ENCODE measurements around the gene RANBP3.
"Not testable (repeated sequence)": the region's sequence is repeated elsewhere in the genome, so short reads cannot be mapped to it uniquely, and the experiment has no call there.

Gene RANBP3, protein sequence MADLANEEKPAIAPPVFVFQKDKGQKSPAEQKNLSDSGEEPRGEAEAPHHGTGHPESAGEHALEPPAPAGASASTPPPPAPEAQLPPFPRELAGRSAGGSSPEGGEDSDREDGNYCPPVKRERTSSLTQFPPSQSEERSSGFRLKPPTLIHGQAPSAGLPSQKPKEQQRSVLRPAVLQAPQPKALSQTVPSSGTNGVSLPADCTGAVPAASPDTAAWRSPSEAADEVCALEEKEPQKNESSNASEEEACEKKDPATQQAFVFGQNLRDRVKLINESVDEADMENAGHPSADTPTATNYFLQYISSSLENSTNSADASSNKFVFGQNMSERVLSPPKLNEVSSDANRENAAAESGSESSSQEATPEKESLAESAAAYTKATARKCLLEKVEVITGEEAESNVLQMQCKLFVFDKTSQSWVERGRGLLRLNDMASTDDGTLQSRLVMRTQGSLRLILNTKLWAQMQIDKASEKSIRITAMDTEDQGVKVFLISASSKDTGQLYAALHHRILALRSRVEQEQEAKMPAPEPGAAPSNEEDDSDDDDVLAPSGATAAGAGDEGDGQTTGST

DNA sequence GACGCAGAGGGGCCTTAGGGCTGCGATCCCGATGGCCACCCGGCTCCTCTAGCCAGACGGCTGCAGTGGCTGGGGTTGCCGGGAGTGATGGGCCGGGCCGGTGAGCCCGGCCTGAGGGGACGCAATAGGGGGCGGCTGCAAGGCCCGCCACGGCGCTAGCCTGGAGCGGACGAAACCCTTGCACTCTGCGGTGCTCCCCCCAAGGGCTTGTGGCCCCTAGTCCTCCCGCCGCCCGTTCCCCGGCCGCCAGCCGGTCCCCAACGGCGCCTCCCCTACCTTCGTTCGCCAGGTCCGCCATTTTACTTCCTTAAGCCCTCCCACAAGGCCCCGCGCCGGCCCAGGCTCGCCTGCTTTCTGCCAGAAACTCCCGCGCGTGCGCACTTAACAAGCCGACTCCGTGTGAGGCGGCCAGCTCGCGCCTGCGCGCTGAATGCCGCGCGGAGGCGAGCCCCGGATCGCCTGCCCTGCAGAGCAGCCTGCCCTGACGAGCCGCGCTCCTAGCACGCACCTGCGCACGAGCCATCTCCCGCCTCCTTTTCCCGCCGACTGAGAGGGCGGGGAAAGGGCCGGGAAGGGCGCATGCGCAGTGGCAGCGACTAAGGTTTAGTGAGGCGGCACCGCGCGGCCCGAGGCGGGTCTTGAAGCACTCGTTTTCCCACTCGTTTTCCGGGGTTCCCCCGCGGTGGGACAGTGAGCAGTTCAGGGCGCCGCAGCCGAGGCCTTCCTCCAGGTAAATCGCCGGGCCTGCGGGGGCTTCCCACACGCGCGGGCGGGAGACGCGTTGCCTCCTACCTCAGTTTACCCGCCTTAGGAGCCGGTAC lies at the start of gene RANBP3:
TSS of gene RANBP3 (minus strand) at position 356 of the 821 bp plus-strand sequence. CDS start at position 298, 58 bp downstream.
- peak; percentile 57 for FAIRE-seq

DNA sequence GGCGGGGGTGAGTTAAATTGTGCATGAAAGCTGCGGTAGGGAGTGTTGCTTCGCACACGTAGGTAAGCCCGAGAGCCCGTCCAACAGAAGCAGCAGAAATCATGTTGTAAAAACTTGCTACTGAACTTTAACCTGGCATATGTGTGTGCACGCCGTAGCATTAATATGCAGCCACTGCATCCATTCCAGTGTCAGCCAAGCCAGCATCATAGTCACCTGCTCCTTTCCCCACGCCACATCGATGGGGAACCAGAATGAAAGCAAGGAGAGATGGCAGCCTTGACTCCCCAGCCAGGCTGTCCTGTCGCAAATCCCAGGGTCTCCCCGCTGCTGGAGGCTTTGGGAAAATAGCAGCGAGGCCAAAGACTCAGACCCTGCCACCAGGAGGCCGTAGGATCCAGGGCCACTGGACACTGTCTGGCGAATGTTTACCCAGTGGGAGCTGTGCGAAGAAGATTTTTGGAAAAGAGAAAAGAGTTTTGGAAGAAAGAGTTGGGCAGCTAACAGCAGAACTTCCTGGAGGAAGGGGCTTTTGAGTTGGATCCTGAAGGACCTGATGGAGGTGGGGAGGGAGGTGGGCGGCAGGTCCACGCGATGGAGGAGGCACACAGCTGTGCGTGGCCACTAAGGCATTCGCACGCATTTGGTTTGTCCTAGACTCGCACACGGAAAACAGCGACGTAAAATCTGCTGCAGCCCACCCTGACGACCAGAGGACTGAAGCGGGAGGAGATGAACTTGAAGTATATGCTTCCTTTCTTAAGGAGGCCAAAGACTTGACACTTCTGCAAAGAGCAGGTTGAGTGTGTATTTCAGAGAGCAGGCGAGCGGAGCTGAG lies 48.7 kb upstream of the RANBP3 start:
- no peak for FAIRE-seq

DNA sequence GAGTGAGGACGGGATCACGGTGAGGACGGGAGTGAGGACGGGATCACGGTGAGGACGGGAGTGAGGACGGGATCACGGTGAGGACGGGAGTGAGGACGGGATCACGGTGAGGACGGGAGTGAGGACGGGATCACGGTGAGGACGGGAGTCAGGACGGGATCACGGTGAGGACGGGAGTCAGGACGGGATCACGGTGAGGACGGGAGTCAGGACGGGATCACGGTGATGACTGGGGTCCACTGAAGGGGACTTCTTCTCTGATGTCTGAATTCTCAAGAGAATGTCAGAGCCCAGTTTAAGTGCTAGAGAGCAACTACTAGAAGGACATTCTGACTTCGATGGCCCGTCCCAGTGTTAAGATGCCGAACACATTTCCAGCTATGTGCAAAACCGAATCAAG lies 46.8 kb upstream of the RANBP3 start:
- not testable (repeated sequence) for FAIRE-seq

DNA sequence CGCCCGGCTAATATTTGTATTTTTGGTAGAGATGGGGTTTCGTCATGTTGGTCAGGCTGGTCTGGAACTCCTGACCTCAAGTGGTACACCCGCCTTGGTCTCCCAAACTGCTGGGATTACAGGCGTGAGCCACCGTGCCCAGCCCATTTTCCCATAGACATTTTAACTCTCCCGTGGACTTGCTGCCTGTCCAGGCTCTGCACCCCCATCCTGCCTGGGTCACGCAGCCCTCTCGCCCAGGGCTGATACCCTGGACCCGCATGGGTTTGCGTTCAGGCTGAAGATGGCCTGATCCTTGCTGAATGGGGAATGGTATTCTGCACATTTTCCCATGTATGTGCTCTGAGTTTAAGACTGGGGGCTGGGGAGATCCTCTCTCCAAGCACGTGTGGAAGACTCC lies 46.0 kb upstream of the RANBP3 start:
- FAIRE-seq: no peak

DNA sequence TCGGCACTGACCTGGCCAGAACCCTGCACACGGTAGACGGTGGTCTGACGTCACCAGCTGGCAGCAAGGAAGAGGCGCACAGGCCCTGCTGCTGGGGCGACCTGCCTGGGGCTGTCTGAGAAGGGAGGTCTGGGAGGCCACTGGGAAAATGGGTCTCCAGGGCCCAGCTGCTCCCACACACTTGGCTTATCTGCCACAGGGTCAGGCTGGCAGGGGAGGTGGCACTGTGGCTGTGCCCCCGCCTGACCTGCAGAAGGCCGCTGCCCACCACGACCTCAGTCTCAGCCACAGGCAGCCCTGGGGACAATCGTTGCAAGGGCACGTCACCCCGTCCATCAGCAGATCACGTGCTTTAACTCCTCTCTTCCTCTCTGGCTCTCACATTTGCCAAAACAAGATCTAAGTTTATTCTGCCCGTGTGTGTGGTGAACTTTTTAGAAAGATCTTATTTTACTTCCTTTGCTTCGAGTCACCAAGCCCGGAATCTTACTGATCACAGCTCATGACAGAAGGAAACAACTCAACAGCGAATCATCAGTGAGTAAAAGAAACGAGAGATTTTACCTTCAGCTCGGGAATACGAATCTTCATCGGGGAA lies 45.2 kb upstream of the RANBP3 start:
- FAIRE-seq: no peak

DNA sequence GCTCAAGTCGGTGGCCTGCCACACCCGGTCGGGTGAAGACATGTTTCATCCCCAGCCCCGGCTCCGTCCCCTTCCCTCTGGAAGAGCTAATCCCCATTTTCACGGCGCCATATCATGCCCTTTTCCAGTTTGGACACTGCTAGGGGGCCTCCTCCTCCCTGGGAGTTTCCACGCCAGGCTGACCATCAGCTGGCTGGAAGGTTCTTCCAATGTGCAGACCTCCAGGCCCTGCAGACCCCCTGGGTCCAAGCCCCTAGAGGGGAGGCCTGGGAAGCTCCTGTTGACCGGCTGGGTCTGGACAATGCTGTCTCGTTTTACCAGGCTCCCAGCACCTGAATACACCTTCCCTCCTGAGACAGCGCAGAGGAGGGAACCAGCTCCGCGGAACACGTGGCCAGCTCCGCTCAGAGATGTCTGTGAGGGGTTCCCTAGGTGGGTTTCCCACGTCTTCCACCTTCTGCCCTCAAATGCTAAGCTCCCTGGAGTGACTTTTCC lies 44.7 kb upstream of the RANBP3 start:
- FAIRE-seq: no peak

DNA sequence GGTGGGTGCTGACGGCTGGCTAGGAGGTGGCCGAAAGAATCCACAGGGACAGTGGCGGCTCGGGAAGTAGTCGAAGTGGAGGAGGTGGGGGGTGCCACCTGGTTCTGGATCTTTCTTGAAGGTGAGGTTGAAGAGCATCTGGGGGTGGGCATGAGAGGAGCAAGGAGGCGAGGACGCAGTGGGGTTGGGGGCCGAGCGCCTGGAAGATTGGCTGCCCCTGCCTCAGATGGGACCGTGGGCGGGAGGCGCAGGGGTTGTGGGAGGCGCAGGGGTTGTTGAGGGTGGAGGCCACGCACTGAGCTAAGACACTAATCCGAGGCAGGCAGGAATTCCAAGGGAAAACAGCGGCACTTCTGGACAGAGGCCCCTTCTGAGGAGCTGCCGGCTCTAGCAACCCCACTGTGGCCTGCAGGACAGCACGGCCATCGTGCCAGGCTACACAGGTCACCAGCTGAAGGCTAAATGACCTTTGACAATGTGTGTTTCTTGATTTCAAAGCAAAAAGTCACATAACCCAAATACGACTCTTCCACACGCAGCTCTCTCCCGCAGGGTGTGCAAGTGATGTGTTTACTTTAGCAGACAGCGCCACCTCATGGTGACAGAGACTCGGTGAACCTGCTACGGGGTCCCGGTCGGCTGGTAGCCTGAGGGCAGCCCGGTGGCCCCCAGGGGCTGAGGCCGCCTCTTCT lies 44.1 kb upstream of the RANBP3 start:
- FAIRE-seq: no peak

DNA sequence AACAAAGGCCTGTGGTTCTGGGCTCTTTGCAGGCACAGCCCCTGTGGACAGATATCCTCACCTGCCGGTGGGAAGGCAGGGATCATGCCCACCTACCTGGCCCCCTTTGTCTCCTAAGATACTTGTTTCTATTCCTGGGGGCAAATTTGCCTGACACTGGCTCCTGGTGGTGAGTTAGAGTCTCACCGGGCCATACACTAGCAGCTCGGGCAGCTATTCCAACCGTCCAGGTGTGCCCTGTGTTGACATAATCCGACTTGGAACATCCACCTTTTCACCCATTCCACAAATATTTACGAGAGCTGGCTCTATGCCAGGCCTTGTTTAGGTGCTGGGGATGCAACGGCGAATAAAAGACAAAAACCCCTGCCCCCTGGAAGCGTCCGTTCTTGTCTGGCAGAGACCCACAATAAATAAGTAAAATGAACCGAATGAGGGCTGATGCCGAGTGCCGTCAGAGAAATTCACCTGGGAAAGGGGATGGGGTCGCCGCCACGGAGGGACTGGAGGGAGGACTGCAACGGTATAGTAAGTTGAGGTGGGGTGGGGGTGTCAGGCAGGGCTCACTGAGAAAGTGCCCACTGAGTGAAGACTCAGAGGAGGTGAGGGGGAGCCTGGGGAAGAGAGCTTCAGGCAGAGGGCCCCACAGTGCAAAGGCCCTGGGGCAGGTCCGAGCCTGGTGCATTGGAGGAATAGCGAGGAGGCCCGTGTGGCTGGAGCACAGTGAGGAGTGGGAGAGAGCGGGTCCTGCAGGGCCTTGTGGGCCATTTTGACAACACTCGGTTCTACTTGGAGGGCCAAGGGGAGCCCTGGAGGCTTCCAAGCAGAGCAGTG lies 43.2 kb upstream of the RANBP3 start:
- FAIRE-seq: no peak

DNA sequence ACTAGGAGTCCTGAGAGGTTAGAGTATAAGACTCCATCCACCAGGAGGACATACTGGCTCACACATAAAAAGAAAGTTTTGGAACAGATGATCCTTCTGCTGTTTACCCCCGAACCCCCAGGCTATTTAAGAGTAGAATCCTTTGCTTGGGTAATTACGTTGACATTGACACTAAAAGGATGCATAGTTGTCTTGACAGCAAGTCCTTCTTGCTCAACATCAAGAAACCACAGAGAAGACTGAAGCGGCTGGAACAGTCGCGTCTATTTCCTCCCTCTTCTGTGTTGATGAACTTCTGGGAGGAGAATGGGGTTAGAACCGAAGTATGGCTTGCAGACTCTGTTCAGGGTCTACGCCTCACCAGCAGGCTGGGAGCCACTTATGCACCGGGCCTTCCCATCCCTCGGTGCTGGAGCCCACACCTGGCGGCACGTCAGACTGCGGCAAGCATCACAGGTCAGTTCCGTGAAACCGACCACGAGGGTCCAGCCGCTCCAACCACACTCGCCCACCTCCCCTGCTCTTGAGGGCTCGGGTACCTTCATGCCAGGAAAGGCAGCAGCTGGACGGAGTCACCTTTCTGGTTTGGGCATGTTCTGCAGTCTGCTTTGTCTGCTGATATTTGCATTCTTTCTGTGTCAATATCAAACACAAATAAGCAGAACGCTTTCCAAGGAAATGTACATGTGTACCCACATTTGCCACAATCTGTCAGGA lies 42.4 kb upstream of the RANBP3 start:
- FAIRE-seq: no peak

DNA sequence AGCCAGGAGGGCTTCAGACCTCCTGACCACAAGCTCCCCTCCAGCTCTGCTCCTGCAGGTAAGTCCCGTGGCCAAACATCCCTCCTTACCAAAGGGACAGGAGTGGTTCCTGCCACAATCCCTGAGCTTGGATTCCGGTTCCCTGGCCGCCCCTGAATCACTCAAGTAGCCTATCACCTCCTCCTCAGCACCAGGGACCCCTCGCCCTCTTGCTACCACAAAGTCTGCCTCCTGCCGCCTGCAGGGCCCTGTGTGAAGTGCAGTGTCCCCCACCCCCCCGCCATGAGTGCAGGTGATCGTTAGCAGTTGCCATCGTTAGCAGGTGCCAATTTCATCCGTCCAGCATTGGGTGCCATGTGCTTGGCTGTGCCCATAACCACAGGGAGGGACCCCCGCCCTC lies 40.8 kb upstream of the RANBP3 start:
- FAIRE-seq: no peak

DNA sequence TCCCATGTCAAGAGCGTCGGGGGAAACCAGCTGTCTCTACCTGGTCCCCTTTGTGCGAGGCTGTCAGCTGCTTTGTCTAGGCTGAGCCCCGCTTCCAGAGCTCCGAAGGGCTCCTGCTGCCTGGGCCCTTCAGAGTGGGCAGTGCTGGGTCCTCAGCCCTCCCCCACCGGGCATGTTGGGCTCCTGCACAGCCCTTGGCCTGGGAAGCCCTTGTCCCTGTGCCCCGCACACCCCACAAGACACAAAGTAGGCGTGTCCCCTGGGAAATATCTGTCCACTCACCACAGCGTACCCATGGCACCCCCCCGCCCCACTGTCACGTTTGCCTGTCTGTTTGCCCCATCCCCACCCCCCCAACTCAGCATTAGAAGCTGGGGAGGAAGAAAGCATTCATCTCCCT lies 39.6 kb upstream of the RANBP3 start:
- no peak for FAIRE-seq

DNA sequence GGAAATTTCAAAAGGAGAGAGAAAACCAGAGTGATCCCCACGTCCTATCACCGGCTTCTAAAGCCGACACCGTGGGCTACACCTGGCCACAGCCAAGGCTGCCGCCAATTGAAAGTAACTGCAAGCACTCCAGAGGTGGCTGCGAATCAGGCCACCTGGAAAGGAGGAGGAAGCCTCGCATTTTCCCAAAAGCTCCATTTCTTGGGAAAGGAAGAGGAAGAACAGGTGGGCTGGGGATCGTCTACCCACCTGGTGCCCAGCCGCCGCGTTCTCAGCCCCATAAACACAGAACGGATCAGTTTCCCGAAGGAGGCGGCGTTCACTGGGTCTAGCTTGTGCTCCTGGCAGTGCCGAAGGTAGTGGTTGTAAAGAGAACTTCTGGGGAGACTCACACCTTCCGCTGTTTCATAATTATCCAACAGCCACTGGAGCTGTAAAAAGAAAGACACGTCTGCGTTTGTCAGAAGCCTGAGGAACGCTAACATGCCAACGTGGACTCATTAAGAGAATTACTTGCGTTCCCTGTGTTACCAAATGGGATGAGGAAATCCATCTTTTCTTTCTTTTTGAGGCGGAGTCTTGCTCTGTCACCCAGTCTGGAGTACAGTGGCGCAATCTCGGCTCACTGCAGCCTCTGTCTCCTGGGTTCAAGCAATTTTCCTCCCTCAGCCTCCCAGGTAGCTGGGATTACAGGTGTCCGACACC lies 38.1 kb upstream of the RANBP3 start:
- FAIRE-seq: no peak

DNA sequence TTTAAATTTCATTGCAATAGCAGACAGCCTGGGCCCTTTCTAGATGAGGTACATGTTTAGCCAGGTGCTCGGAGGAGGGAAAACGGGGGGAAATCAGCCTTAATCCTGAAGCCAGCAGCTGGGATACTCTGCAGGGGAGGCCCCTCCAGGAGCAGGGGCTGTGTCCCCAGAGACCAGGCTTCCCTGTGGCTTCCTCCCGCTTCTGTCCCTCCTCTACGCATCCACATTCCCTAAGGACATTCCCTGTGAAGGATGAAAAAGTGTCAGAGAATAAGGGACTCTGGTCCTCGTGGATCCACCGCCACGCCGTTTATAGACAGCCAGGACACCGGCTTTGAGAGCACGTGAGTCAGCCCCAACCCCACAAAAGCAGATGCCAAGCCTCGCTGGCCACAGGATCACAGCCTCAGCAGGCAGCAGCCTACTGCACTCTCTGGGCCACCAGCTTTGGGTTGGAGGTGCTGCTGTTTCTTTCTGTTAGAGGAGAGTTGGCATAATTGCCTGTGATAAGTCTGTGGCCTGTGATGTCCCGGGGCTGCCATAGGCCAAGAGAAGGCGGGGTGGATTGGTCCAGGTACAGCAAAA lies 36.7 kb upstream of the RANBP3 start:
- FAIRE-seq: no peak

DNA sequence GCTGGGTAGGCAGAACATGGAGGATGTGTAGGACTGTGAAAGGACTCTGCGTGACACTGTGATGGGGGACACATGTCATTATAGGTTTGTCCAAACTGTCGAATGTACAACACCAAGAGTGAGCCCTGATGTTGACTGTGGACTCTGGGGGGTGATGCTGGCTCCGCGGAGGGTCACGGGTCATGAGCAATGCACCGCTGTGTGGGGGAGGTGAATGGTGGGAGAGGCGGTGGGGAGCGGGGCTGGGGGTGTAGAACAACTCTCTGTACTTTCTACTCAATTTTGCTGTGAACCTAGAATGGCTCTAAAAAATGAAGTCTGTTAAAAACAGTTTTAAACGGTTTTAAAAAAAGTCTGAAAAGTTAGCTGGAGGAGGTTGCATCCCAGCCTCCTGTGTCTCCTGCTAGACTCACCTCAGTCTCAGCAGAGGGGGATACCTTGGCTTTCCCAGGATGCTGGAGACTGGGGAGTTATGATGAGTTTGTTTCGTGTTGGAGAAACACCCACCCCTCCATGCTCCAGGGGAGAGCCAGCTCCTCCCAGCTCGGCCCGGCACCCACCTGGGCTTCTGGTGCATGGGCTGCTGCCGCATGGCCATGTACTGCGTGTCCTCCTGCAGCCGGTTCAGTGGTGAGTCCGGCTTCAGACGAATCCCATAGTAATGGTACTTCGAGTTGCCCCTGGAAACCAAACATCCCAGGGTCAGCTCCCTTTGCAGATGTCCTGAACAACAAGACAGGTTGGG lies 34.7 kb upstream of the RANBP3 start:
- no peak for FAIRE-seq

DNA sequence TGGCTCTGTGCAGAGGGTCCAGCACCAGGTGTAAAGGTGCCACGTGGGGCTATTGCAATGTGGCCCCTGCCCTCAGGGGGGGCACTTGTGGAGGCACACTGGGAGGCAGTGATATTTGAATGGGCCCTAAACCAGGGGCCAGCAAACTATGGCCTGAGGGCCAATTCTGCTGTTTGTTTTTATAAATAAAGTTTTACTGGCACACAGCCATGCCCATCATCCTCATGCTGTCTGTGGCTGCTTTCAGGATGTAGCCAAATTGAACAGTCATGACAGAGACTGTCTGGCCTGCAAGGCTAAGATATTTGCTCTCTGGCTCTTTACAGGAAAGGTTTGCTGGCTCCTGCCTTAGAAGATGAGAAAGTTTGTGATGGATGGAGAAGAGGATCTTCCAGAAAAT lies 33.9 kb upstream of the RANBP3 start:
- FAIRE-seq: no peak

DNA sequence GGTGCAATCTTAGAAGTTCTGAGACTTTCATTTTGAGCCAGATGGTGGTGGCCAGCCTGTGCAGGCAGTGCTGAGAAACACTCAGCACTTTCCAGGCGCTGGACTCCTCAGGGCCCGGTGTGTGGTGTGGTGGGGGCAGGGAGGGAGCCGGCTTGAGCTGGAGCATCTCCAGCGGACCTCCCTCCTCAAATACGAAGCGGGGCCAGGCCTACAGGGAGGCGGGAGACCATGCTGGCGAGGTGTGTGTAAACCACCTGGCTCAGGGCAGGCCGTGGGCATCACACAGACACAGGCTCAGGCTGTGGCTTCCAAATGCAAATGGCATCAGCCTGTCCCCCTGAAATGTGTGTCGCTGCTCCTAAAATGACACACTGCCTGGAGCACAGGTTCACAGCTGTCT lies 33.3 kb upstream of the RANBP3 start:
- FAIRE-seq: no peak

DNA sequence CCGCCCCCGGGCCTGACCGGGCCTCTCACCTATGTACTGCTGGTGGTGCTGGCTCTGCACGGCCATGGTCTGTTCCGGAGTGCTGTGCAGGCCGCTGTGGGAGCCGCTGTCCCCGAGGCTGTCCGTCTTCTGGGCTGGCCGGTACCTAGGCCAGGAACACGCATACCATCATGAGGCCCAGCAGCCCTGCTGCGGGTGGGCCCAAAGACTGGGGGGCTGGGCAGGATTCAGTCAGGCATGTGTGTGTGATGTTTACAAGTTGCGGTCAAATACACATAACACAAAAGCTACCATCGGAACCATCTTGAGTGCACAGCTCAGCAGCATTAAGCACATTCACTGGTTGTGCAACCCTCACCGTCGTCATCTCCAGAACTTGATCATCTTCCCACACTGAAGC lies 32.2 kb upstream of the RANBP3 start:
- no peak for FAIRE-seq

DNA sequence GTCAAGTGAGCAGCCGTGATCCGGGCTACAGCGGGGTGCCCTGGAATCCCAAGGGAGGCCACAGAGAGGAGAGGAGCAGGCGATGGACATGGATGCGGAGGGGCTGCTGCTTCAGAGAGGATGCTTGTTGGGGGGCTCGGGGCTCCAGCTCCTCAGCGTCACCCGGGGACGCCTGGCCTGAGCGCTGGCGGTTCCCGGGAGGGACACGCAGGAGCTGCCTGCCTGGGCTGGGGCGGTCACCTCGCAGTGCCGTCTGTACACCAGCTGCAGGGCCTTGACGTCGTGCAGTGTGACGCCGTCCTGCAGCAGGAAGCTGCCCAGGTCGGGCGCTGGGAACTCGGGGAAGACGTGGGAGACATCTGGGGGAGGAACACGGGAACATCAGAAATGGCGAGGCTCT lies 29.9 kb upstream of the RANBP3 start:
- no peak for FAIRE-seq
